Spleen (tissue), 7 donors: Measurements from ENCODE around the gene FAM240A.

Source experiments
- POLR2A ChIP-seq, 3 donors: fragments of 450-650 bp; IDR thresholded peaks; one replicate each; pipeline ENCODE4 v1.5.1; 2017; ENCODE audit warnings: antibody characterized with exemption in 3 of 3, mild to moderate bottlenecking in 1 of 3
- TF ChIP-seq, protein P1 (sequence below), 11 experiments: fragments of 200-600 bp in 7 of 11; fragments of 450-650 bp in 4 of 11; sonication (generic) in 4 of 11; IDR thresholded peaks in 8 of 11; conservative IDR thresholded peaks in 3 of 11; 1 replicate in 7 of 11; 2 replicates in 4 of 11; pipeline versions ENCODE4 v1.4.0 to v1.8.0; 2016 to 2021; ENCODE audit warnings: antibody characterized with exemption in 11 of 11, inconsistent platforms in 4 of 11, mild to moderate bottlenecking in 1 of 11
- donor health status: DM: no; HTN: no; CAD: no; lungs with moderate emphysema.
- donor health status: DM: no; HTN: no; CAD: no.
- donor health status: DM: no; HTN: no; CAD: no.

DNA sequence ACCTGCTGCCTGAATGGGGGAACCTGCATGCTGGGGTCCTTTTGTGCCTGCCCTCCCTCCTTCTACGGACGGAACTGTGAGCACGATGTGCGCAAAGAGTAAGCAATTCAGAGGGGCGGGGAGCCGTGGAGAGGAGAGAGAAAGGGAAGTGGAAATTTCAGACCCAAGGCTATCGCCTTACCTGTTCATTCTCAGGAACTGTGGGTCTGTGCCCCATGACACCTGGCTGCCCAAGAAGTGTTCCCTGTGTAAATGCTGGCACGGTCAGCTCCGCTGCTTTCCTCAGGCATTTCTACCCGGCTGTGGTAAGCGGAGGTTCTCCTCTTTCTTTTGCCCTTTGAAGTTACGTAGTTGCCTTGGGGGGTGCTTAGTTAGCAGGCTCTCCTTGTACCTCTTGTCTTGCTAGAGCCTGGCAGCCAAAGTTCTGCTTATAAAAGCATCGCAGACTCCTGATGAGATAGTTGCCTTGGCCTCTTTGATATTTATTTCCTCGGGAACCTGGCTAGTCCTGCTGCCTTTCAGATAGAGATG lies 32.5 kb upstream of the FAM240A start:
- TF ChIP-seq, protein P1, sequence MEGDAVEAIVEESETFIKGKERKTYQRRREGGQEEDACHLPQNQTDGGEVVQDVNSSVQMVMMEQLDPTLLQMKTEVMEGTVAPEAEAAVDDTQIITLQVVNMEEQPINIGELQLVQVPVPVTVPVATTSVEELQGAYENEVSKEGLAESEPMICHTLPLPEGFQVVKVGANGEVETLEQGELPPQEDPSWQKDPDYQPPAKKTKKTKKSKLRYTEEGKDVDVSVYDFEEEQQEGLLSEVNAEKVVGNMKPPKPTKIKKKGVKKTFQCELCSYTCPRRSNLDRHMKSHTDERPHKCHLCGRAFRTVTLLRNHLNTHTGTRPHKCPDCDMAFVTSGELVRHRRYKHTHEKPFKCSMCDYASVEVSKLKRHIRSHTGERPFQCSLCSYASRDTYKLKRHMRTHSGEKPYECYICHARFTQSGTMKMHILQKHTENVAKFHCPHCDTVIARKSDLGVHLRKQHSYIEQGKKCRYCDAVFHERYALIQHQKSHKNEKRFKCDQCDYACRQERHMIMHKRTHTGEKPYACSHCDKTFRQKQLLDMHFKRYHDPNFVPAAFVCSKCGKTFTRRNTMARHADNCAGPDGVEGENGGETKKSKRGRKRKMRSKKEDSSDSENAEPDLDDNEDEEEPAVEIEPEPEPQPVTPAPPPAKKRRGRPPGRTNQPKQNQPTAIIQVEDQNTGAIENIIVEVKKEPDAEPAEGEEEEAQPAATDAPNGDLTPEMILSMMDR (IDR thresholded peaks at IDR 0.05 in 8 of 11, conservative IDR thresholded peaks at IDR 0.05 in 3 of 11) = no peak
- no peak for TF ChIP-seq POLR2A (IDR thresholded peaks at IDR 0.05)
